Activated CD8-positive, alpha-beta T cell treated with anti-CD3 and anti-CD28 coated beads, Interleukin-2, amount 10 ng/mL, durations not matched to agents 7 days and 5 days (primary cell): ENCODE results near the gene AVEN. TPM values are rescaled to one million over a fixed set of nuclear protein-coding genes. Genes with fewer than 3 reads are reported as not detected.
"Not testable (repeated sequence)": the region's sequence is repeated elsewhere in the genome, so short reads cannot be mapped to it uniquely, and the experiment has no call there.

Experiments used
- ATAC-seq: fragments of 150-1000 bp; cut with Tn5 transposase; one replicate; pipeline ENCODE4 v1.10.0; 2021; ENCODE audit warnings: moderate library complexity
- CTCF ChIA-PET: fragments of 350-600 bp; sonication (Branson Sonifier 250); formaldehyde crosslinking; loops from one replicate; lab custom pipeline; 2021; ENCODE audit warnings: antibody characterized with exemption; lab: Charles Lee
- POLR2A ChIA-PET: fragments of 350-600 bp; sonication (Branson Sonifier 250); formaldehyde crosslinking; loops from one replicate; lab custom pipeline; 2021; ENCODE audit warnings: antibody characterized with exemption; lab: Charles Lee
- DNase-seq: peaks from one replicate; pipeline ENCODE4 v3.0.0-alpha.2; 2020
- H3K27ac Mint-ChIP-seq: one replicate; pipeline ENCODE4 v1.8.0; 2021; ENCODE audit warnings: mild to moderate bottlenecking, mixed read lengths
- H3K27me3 Mint-ChIP-seq: one replicate; pipeline ENCODE4 v1.8.0; 2021; ENCODE audit warnings: low read depth, mixed read lengths
- H3K36me3 Mint-ChIP-seq: one replicate; pipeline ENCODE4 v1.8.0; 2021; ENCODE audit warnings: low read depth, mixed read lengths
- H3K4me1 Mint-ChIP-seq: one replicate; pipeline ENCODE4 v1.8.0; 2021; ENCODE audit warnings: low read depth, mixed read lengths
- H3K4me3 Mint-ChIP-seq: one replicate; pipeline ENCODE4 v1.8.0; 2021; ENCODE audit warnings: mild to moderate bottlenecking, mixed read lengths
- H3K9me3 Mint-ChIP-seq: one replicate; pipeline ENCODE4 v1.8.0; 2022; ENCODE audit warnings: mixed read lengths; ENCODE audit not compliant: insufficient read depth
- total RNA-seq, 2 experiments: library from RNA; stranded (reverse); gene quantifications; one replicate each; pipeline ENCODE4 v1.2.3, GENCODE V29; 2021

Gene AVEN
- total RNA-seq, 2 experiments from 2014 or later = 8.5 to 8.7 TPM

DNA sequence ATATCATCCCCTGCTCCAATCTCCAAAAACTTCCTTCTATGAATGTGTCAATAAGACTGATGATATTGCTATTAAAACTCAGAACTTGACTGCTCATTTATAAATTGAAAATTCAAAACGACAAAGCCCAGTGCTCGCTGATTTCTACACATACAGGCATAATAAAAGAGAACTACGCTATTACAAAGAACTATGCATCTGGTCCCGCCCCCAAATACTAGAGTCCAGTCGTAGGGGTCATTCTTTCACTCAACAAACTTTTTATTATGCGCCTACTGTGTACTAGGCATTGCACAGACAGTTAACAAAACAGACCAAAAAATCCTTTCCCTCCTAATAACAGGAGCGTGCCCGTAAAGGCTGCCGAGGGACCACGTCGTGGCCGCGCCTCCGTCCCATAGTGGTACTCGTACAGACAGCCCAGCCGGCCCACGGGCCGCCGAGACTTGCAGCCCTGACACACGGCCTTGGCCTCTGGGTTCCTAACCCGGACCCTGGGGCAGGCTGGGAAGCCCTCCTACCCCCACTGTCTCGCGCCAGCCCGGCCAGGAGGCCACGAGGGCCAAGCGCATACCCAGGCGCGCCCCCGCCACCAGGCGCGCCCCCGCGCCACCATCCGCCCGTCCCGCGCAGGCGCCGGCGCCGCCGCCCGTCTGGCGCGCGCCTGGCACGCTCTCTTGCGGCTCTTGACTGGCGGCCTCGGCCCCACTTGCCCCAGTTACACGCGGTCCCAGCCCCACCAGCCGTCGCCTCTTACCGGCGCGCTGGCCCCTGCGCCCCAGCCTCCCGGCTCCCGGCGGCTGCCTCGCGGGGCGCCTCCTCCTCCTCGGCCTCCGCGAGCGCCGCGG is 757 bp downstream of the AVEN start:
- peaks cover 17% of the 10 kb centered on the region for H3K4me1 Mint-ChIP-seq
- CTCF ChIA-PET = interaction anchor here (0.6 kb wide), 1 partner anchor 14 kb away, joined by 3 read pairs; no protein-coding TSS in a partner anchor

DNA sequence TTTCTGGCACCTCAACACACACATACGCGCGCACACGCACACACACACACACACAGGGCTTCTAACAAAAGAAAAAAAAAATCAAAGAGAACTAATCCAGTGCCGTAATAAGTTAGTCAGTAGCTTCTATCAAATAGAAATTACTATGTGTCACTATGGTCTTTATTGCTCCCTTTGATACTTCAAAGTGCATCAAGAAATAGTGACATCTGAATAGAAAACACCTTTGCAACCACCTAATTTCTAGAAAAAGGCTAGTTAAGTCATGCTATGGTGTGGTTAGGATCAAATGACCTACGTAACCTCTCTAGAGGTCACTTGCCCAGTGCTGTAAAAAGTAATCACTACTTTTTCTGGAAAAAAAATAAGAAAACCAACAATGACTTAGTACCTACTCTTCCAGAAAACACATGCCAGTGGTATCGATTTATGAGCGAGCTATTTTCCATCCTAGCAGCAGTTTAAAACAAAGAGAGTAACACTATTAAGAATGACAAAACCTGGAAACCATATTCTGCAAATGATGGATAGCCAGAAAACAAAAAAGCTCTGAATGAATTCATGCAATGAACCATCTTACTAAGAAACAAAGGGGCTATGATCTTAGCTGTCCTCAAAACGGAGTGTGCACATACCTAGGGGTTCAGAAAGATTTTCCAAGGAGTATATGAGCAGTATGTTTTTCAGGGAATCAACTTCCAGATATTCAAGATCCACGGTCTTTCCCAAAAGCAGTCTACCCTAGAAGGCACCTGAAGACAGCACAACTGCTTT is 6.8 kb downstream of the AVEN start:
- POLR2A ChIA-PET = interaction anchor here (0.5 kb wide), 1 partner anchor 32 kb away, joined by 3 read pairs; no protein-coding TSS in a partner anchor
- DNase-seq (no peak), ATAC-seq (no peak)
- Mint-ChIP-seq H3K36me3 (peaks cover 2% of the 10 kb centered on the region), H3K4me1 (no peaks in the 10 kb centered on the region), H3K27ac (no peak overlapping the region), H3K27me3 (peaks cover 3% of the 10 kb centered on the region), H3K9me3 (no peaks in the 10 kb centered on the region), H3K4me3 (no peak overlapping the region)
- CTCF ChIA-PET = no interaction called here

More for the DNA sequence above, 757 bp downstream of the AVEN start:
- H3K36me3 Mint-ChIP-seq = no peaks in the 10 kb centered on the region
- DNase-seq = peak; percentile 74
- H3K4me3 Mint-ChIP-seq = peak overlapping the region; percentile 82
- H3K9me3 Mint-ChIP-seq = no peaks in the 10 kb centered on the region
- ATAC-seq = peak; percentile 86
- peak overlapping the region; percentile 76 for H3K27ac Mint-ChIP-seq
- POLR2A ChIA-PET = interaction anchor here (0.6 to 1.2 kb wide), 3 partner anchors 9 to 21 kb away, joined by 3 to 5 read pairs (median 3); no protein-coding TSS in a partner anchor
- peaks cover 3% of the 10 kb centered on the region for H3K27me3 Mint-ChIP-seq

DNA sequence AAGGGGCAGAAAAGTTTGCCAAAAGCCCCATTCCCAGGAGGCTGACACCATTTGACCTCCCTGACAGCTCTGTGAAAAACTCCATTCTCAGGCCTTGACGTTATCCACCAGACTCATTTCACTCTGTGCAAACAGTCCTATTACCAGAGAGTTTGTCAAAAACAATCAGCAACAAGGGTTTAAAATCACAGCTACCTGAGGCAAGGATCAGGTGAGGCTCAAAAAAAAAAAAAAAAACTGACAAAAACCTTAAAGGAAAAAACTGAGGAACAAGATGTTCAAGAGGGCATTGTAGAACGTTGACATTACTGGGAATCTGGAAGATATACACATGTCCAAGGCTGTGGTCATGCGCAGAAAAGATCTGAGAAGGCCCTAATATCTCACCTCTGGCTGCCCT is 11.4 kb downstream of the AVEN start:
- Mint-ChIP-seq H3K4me1 (peaks cover 3% of the 10 kb centered on the region), H3K36me3 (peaks cover 2% of the 10 kb centered on the region), H3K4me3 (no peak overlapping the region), H3K27ac (no peak overlapping the region), H3K27me3 (peaks cover 4% of the 10 kb centered on the region), H3K9me3 (no peaks in the 10 kb centered on the region)
- DNase-seq (no peak), ATAC-seq (no peak)
- POLR2A ChIA-PET = no interaction called here
- CTCF ChIA-PET = no interaction called here

DNA sequence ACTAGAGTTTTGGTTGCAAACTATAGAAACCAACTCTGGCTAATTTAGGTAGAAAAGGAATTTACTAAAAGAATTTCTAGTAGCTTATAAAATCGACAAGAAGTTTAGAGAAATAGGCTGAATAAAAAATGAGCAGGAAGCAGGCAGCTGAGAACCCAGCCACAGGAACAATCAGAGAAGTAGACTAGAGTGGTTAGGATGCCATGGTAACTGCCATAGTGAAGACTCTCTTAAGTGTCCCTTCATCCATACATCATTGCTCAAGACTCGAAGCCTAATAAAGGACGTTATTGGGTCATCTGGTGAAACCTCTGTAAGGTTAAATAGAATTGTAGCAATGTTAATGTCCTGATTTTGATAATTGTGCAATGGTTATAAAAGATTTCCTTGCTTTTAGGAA is 13.8 kb downstream of the AVEN start:
- POLR2A ChIA-PET = no interaction called here
- peaks cover 9% of the 10 kb centered on the region for H3K36me3 Mint-ChIP-seq
- H3K4me3 Mint-ChIP-seq = no peak overlapping the region
- ATAC-seq (no peak), DNase-seq (no peak)
- peaks cover 4% of the 10 kb centered on the region for H3K27me3 Mint-ChIP-seq
- peaks cover 3% of the 10 kb centered on the region for H3K4me1 Mint-ChIP-seq
- CTCF ChIA-PET = no interaction called here
- no peak overlapping the region for H3K27ac Mint-ChIP-seq
- no peaks in the 10 kb centered on the region for H3K9me3 Mint-ChIP-seq

DNA sequence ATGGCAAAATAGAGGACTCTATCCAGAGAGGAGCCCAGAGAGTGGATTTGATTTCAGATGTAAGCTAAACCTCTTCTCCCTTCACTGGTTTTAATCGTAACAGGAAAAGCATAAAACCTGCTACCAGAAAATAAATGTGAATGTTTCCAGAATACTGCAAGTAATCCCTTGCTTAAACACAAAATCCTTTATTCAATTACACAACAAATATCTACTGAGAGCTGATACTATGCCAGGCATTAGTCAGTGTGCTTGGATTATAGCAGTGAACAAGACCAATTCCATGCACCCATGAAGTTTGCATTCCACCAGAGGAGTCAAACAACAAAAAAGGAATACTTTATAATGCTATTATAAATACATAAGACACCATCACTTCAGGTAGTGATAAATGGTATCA is 15.1 kb downstream of the AVEN start:
- DNase-seq (no peak), ATAC-seq (no peak)
- H3K27me3 Mint-ChIP-seq = peaks cover 4% of the 10 kb centered on the region
- ChIA-PET CTCF (interaction anchor here (0.7 kb wide), 1 partner anchor 14 kb away, joined by 3 read pairs; no protein-coding TSS in a partner anchor), POLR2A (no interaction called here)
- no peaks in the 10 kb centered on the region for H3K9me3 Mint-ChIP-seq
- H3K4me1 Mint-ChIP-seq = peaks cover 10% of the 10 kb centered on the region
- H3K27ac Mint-ChIP-seq = no peak overlapping the region
- no peak overlapping the region for H3K4me3 Mint-ChIP-seq
- peaks cover 9% of the 10 kb centered on the region for H3K36me3 Mint-ChIP-seq

DNA sequence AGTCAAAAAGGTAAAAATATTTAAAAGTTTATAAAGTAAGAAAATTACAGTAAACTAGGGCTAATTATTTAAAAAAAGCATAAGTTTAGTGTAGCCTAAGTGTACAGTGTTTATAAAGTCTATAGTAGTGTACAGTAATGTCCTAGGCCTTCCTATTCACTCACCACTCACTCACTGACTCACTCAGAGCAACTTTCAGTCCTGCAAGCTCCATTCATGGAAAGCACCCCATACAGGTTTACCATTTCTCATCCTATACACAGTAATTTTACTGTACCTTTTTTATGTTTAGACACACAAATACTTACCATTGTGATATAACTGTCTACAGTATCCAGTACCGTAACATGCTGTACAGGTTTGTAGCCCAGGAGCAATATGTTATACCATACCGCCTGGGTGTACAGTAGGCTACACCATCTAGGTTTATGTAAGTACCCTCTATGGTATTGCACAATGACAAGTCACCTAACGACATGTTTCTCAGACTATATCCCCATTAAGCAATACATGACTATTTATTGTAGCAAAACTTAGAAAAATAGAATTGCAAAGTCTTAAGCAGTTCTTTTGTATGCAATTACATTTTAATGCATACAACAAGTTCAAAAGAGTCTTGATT is 19.5 kb downstream of the AVEN start:
- CTCF ChIA-PET = interaction anchor here (0.8 kb wide), 1 partner anchor 20 kb away, joined by 3 read pairs; the partner anchor contains the start of gene AVEN
- no peak overlapping the region for H3K27ac Mint-ChIP-seq
- POLR2A ChIA-PET = interaction anchor here (1.3 to 2.2 kb wide), 2 partner anchors 20 to 82 kb away, joined by 5 to 7 read pairs; partner anchors contain the start of genes EMC7 and PGBD4
- H3K4me3 Mint-ChIP-seq = no peak overlapping the region
- DNase-seq (no peak), ATAC-seq (no peak)
- H3K36me3 Mint-ChIP-seq = peaks cover 10% of the 10 kb centered on the region
- H3K9me3 Mint-ChIP-seq = no peaks in the 10 kb centered on the region
- H3K27me3 Mint-ChIP-seq = peaks cover 19% of the 10 kb centered on the region
- peaks cover 20% of the 10 kb centered on the region for H3K4me1 Mint-ChIP-seq

DNA sequence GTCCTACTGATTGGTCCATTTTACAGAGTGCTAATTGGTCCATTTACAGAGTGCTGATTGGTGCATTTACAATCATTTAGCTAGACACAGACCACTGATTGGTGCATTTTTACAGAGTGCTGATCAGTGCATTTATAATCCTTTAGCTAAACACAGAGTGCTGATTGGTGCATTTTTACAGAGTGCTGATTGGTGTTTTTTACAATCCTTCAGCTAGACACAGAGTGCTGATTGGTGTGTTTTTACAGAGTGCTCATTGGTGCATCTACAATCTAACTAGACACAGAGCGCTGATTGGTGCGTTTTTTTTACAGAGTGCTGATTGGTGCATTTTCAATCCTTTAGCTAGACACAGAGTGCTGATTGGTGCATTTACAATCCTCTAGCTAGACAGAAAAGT is 20.3 kb downstream of the AVEN start:
- H3K27me3 Mint-ChIP-seq = peaks cover 20% of the 10 kb centered on the region
- H3K4me3 Mint-ChIP-seq = peak overlapping the region; percentile 17
- not testable (repeated sequence) for ATAC-seq, H3K36me3 Mint-ChIP-seq, H3K9me3 Mint-ChIP-seq, DNase-seq
- ChIA-PET POLR2A (interaction anchor here (0.7 to 2.2 kb wide), 4 partner anchors 19 to 317 kb away, joined by 4 to 7 read pairs (median 5); partner anchors contain the start of genes EMC7 and PGBD4), CTCF (interaction anchor here (0.8 kb wide), 1 partner anchor 21 kb away, joined by 3 read pairs; the partner anchor contains the start of gene AVEN)
- peak overlapping the region; percentile 77 for H3K27ac Mint-ChIP-seq
- H3K4me1 Mint-ChIP-seq = peaks cover 20% of the 10 kb centered on the region

DNA sequence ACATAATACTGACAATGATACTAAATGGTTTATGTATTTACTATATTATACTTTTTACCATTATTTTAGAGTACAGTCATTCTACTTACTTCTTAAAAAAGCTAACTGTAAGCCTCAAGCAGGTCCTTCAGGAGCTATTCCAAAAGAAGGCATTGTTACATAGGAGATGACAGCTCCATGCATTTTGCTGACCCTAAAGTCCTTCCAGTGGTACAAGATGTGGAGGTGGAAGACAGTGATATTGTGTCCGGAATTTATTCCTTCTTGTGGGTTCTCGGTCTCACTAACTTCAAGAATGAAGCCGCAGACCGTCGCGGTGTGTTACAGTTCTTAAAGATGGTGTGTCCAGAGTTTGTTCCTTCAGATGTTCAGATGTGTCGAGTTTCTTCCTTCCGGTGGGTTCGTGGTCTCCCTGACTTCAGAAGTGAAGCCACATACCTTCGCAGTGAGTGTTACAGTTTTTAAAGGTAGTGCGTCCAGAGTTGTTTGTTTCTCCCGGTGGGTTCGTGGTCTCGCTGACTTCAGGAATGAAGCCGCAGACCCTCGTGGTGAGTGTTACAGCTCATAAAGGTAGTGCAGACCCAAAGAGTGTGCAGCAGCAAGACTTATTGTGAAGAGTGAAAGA is 20.9 kb downstream of the AVEN start:
- DNase-seq (peak; percentile 86), ATAC-seq (peak; percentile 82)
- Mint-ChIP-seq H3K27me3 (peaks cover 20% of the 10 kb centered on the region), H3K27ac (peak overlapping the region; percentile 77), H3K4me3 (peak overlapping the region; percentile 17), H3K4me1 (peaks cover 20% of the 10 kb centered on the region), H3K9me3 (no peaks in the 10 kb centered on the region), H3K36me3 (peaks cover 10% of the 10 kb centered on the region)
- POLR2A ChIA-PET = interaction anchor here (0.7 to 2.2 kb wide), 5 partner anchors 10 to 317 kb away, joined by 4 to 7 read pairs (median 5); partner anchors contain the start of genes EMC7 and PGBD4
- CTCF ChIA-PET = no interaction called here

DNA sequence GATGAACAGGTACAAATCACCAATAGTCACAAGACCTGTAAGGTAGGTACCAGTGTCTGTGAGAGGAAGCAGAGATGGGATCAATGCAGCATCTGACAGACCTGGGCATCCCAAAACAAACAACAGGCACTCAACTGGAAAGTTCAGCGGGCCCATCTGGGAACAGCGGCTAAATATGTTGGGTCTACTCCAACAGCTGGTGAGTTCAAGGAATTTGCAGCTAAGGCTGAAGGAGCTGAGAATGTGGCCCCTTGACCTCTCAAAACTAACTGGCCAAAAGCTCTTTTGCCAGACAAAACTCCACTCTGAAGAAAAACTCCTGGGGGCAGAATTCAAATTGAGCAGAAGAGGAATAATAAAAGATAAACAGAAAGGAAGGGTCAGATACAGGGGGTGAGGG is 24.4 kb downstream of the AVEN start:
- ATAC-seq (no peak), DNase-seq (no peak)
- Mint-ChIP-seq H3K9me3 (no peaks in the 10 kb centered on the region), H3K27me3 (peaks cover 20% of the 10 kb centered on the region), H3K36me3 (peaks cover 3% of the 10 kb centered on the region), H3K4me1 (peaks cover 17% of the 10 kb centered on the region), H3K4me3 (no peak overlapping the region), H3K27ac (no peak overlapping the region)
- CTCF ChIA-PET = no interaction called here
- POLR2A ChIA-PET = no interaction called here

DNA sequence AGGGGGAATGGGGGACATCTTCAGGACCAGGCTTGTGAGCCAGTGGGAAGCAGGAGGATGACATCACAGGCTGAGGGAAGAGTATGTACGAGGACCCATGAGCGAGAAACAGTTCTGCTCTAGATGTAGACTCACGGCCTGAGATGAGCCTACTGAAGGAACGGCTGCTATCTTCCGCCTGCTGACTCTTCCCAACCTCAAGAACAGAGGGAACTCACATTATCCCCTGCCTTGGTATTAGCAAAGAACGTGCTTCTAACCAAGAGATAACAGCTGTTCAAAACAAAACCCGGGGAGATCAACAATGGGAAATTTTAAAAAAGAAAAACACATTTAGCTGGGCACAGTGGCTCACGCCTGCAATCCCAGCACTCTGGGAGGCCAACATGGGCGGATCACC is 25.3 kb downstream of the AVEN start:
- no peak for ATAC-seq
- H3K4me1 Mint-ChIP-seq = peaks cover 12% of the 10 kb centered on the region
- H3K27ac Mint-ChIP-seq = no peak overlapping the region
- no peaks in the 10 kb centered on the region for H3K9me3 Mint-ChIP-seq
- DNase-seq = no peak
- ChIA-PET POLR2A (no interaction called here), CTCF (no interaction called here)
- H3K27me3 Mint-ChIP-seq = peaks cover 20% of the 10 kb centered on the region
- no peak overlapping the region for H3K4me3 Mint-ChIP-seq
- H3K36me3 Mint-ChIP-seq = peaks cover 3% of the 10 kb centered on the region
